ENCODE data around the gene VNN1. TPM values are rescaled to one million over a fixed set of nuclear protein-coding genes. Genes with fewer than 3 reads are reported as not detected.
"Not testable (repeated sequence)": the region's sequence is repeated elsewhere in the genome, so short reads cannot be mapped to it uniquely, and the experiment has no call there.

VNN1 gene
- total RNA-seq, 1 donor from 2014 or later, result not detected

- no peaks in the 10 kb centered on the region for H3K4me1 Mint-ChIP-seq (ENCODE audit: low read depth)
- H3K27me3 Mint-ChIP-seq (ENCODE audit: low read depth), result no peaks in the 10 kb centered on the region
- no peaks in the 10 kb centered on the region for H3K36me3 Mint-ChIP-seq (ENCODE audit: low read depth)
- H3K9me3 Mint-ChIP-seq (ENCODE audit: low read depth), result no peaks in the 10 kb centered on the region
- no peak overlapping the region for H3K4me3 Mint-ChIP-seq (ENCODE audit: unreplicated experiment)
- no peak for DNase-seq (ENCODE audit: low spot score)
- peak; percentile 52 for TF ChIP-seq CTCF (IDR thresholded peaks at IDR 0.05)
- H3K27ac Mint-ChIP-seq (ENCODE audit: unreplicated experiment), result no peak overlapping the region
Observed at GRCh38 chr6:132715204-132715603, 1.3 kb upstream of the VNN1 start.

GRCh38 chr6:132714160-132714559 is 305 bp upstream of the VNN1 start:
- no peak for TF ChIP-seq CTCF (IDR thresholded peaks at IDR 0.05)
- Mint-ChIP-seq H3K4me1 (ENCODE audit: low read depth) (no peaks in the 10 kb centered on the region), H3K9me3 (ENCODE audit: low read depth) (no peaks in the 10 kb centered on the region), H3K27ac (ENCODE audit: unreplicated experiment) (no peak overlapping the region), H3K27me3 (ENCODE audit: low read depth) (no peaks in the 10 kb centered on the region), H3K36me3 (ENCODE audit: low read depth) (no peaks in the 10 kb centered on the region), H3K4me3 (ENCODE audit: unreplicated experiment) (no peak overlapping the region)
- DNase-seq (ENCODE audit: low spot score), result no peak

GRCh38 chr6:132712366-132712765 is 1.5 kb downstream of the VNN1 start:
- DNase-seq (ENCODE audit: low spot score), result no peak
- Mint-ChIP-seq H3K27ac (ENCODE audit: unreplicated experiment) (no peak overlapping the region), H3K27me3 (ENCODE audit: low read depth) (no peaks in the 10 kb centered on the region), H3K4me1 (ENCODE audit: low read depth) (no peaks in the 10 kb centered on the region), H3K36me3 (ENCODE audit: low read depth) (no peaks in the 10 kb centered on the region), H3K4me3 (ENCODE audit: unreplicated experiment) (no peak overlapping the region), H3K9me3 (ENCODE audit: low read depth) (no peaks in the 10 kb centered on the region)
- no peak for TF ChIP-seq CTCF (IDR thresholded peaks at IDR 0.05)

GRCh38 chr6:132708771-132709170 is 5.1 kb downstream of the VNN1 start:
- Mint-ChIP-seq H3K9me3 (ENCODE audit: low read depth) (peaks cover 16% of the 10 kb centered on the region), H3K4me1 (ENCODE audit: low read depth) (no peaks in the 10 kb centered on the region), H3K4me3 (ENCODE audit: unreplicated experiment) (no peak overlapping the region), H3K27ac (ENCODE audit: unreplicated experiment) (no peak overlapping the region), H3K27me3 (ENCODE audit: low read depth) (peaks cover 3% of the 10 kb centered on the region), H3K36me3 (ENCODE audit: low read depth) (peaks cover 2% of the 10 kb centered on the region)
- no peak for TF ChIP-seq CTCF (IDR thresholded peaks at IDR 0.05)
- no peak for DNase-seq (ENCODE audit: low spot score)

- H3K9me3 Mint-ChIP-seq (ENCODE audit: low read depth), result peaks cover 16% of the 10 kb centered on the region
- H3K27me3 Mint-ChIP-seq (ENCODE audit: low read depth), result peaks cover 7% of the 10 kb centered on the region
- no peaks in the 10 kb centered on the region for H3K4me1 Mint-ChIP-seq (ENCODE audit: low read depth)
- no peak overlapping the region for H3K4me3 Mint-ChIP-seq (ENCODE audit: unreplicated experiment)
- H3K27ac Mint-ChIP-seq (ENCODE audit: unreplicated experiment), result no peak overlapping the region
- no peak for TF ChIP-seq CTCF (IDR thresholded peaks at IDR 0.05)
- H3K36me3 Mint-ChIP-seq (ENCODE audit: low read depth), result peaks cover 2% of the 10 kb centered on the region
- no peak for DNase-seq (ENCODE audit: low spot score)
Observed at GRCh38 chr6:132708002-132708401, 5.9 kb downstream of the VNN1 start.

- not testable (repeated sequence) for H3K4me1 Mint-ChIP-seq (ENCODE audit: low read depth); H3K27me3 Mint-ChIP-seq (ENCODE audit: low read depth); H3K4me3 Mint-ChIP-seq (ENCODE audit: unreplicated experiment); H3K36me3 Mint-ChIP-seq (ENCODE audit: low read depth); H3K27ac Mint-ChIP-seq (ENCODE audit: unreplicated experiment); DNase-seq (ENCODE audit: low spot score)
- peaks cover 16% of the 10 kb centered on the region for H3K9me3 Mint-ChIP-seq (ENCODE audit: low read depth)
Observed at GRCh38 chr6:132706756-132707155, 7.1 kb downstream of the VNN1 start.

Data from chondrocyte (in vitro differentiated cells).